Neuronal stem cell (in vitro differentiated cells): ENCODE results near the gene AP3M1.

ENCODE experiments used
- DNase-seq: peaks from one replicate; pipeline ENCODE4 v3.0.0-alpha.2; 2013; ENCODE audit warnings: low spot score
- H2AFZ ChIP-seq: one replicate; pipeline ENCODE4 v1.6.1; 2013; ENCODE audit warnings: mild to moderate bottlenecking, low read length, inconsistent platforms
- H2AK5ac ChIP-seq: 2 replicates; pipeline ENCODE4 v1.6.1; 2013; ENCODE audit warnings: low read depth, mild to moderate bottlenecking, inconsistent platforms, low read length, moderate library complexity, mixed read lengths
- H2BK120ac ChIP-seq: 2 replicates; pipeline ENCODE4 v1.6.1; 2013; ENCODE audit warnings: low read depth, mild to moderate bottlenecking, inconsistent platforms, low read length, moderate library complexity, mixed read lengths
- H2BK12ac ChIP-seq: one replicate; pipeline ENCODE4 v1.6.1; 2013; ENCODE audit warnings: low read length, inconsistent platforms
- H2BK15ac ChIP-seq: 2 replicates; pipeline ENCODE4 v1.6.1; 2013; ENCODE audit warnings: mild to moderate bottlenecking, low read length, inconsistent platforms, mixed read lengths
- H2BK5ac ChIP-seq: one replicate; pipeline ENCODE4 v1.6.1; 2013; ENCODE audit warnings: inconsistent platforms, mild to moderate bottlenecking, low read length, moderate library complexity
- H3K14ac ChIP-seq: one replicate; pipeline ENCODE4 v1.6.1; 2013; ENCODE audit warnings: low read length, inconsistent platforms
- H3K18ac ChIP-seq: 2 replicates; pipeline ENCODE4 v1.6.1; 2013; ENCODE audit warnings: low read length, inconsistent platforms
- H3K23ac ChIP-seq: 2 replicates; pipeline ENCODE4 v1.6.1; 2013; ENCODE audit warnings: low read depth, mild to moderate bottlenecking, mixed read lengths, low read length, inconsistent platforms; ENCODE audit not compliant: poor library complexity
- H3K27ac ChIP-seq: replicated peaks from 3 replicates; pipeline ENCODE4 v1.5.1; 2013; ENCODE audit warnings: low read length, inconsistent platforms
- H3K27me3 ChIP-seq, 3 experiments: 2 replicates each; pipeline ENCODE4 v1.6.1; 2013; ENCODE audit warnings: low read length in 3 of 3, mild to moderate bottlenecking in 2 of 3, inconsistent platforms in 1 of 3, low read depth in 1 of 3, mixed read lengths in 1 of 3, moderate library complexity in 1 of 3; ENCODE audit not compliant: control insufficient read depth in 3 of 3, insufficient read depth in 3 of 3
- H3K36me3 ChIP-seq, 2 donors: replicated peaks in 1 of 2; 2 replicates each; pipeline ENCODE4 v1.6.1; 2013; ENCODE audit warnings: low read length in 2 of 2; ENCODE audit not compliant: control insufficient read depth in 2 of 2, insufficient read depth in 2 of 2
- H3K4ac ChIP-seq: 2 replicates; pipeline ENCODE4 v1.6.1; 2013; ENCODE audit warnings: inconsistent platforms, mild to moderate bottlenecking, low read length, moderate library complexity
- H3K4me1 ChIP-seq, 2 donors: 1 replicate in 1 of 2; 2 replicates in 1 of 2; pipeline ENCODE4 v1.6.1; 2013; ENCODE audit warnings: low read length in 2 of 2, low read depth in 1 of 2; ENCODE audit not compliant: control insufficient read depth in 2 of 2, insufficient read depth in 1 of 2
- H3K4me2 ChIP-seq: one replicate; pipeline ENCODE4 v1.6.1; 2013; ENCODE audit warnings: mild to moderate bottlenecking, low read length, inconsistent platforms; ENCODE audit not compliant: insufficient read depth, poor library complexity, severe bottlenecking
- H3K4me3 ChIP-seq, 2 donors: 2 replicates each; pipeline ENCODE4 v1.5.1; 2013; ENCODE audit warnings: low read length in 2 of 2, mild to moderate bottlenecking in 2 of 2, inconsistent platforms in 1 of 2, moderate library complexity in 1 of 2
- H3K79me1 ChIP-seq: one replicate; pipeline ENCODE4 v1.6.1; 2013; ENCODE audit warnings: low read depth, mild to moderate bottlenecking, inconsistent platforms, low read length, moderate library complexity
- H3K9ac ChIP-seq: one replicate; pipeline ENCODE4 v1.6.1; 2013; ENCODE audit warnings: mild to moderate bottlenecking, low read depth, low read length, inconsistent platforms; ENCODE audit not compliant: poor library complexity
- H3K9me3 ChIP-seq, 2 donors: replicated peaks in 1 of 2; 2 replicates each; pipeline versions ENCODE3 to v1.6.1; 2013; ENCODE audit warnings: low read length in 2 of 2, mild to moderate bottlenecking in 2 of 2, inconsistent platforms in 1 of 2, low read depth in 1 of 2, mixed read lengths in 1 of 2, moderate library complexity in 1 of 2; ENCODE audit not compliant: control insufficient read depth in 2 of 2, insufficient read depth in 1 of 2
- H4K8ac ChIP-seq: one replicate; pipeline ENCODE4 v1.6.1; 2013; ENCODE audit warnings: low read depth, mild to moderate bottlenecking, inconsistent platforms, low read length, moderate library complexity
- H4K91ac ChIP-seq: one replicate; pipeline ENCODE4 v1.6.1; 2013; ENCODE audit warnings: low read length, low read depth, mild to moderate bottlenecking, inconsistent platforms; ENCODE audit not compliant: poor library complexity
- WGBS, 2 donors: extraction: QIAGEN DNeasy Blood & Tissue Kit; methylation state at CpG; one replicate each; pipeline ENCODE4 v1.1.7; 2013; ENCODE audit warnings: missing lambda C conversion rate in 2 of 2, mixed read lengths in 1 of 2; ENCODE audit not compliant: insufficient read length in 2 of 2, insufficient replicate concordance in 1 of 2; ENCODE audit errors: extremely low coverage in 2 of 2; 5-methylcytosine and 5-hydroxymethylcytosine counted together

Gene AP3M1

DNA sequence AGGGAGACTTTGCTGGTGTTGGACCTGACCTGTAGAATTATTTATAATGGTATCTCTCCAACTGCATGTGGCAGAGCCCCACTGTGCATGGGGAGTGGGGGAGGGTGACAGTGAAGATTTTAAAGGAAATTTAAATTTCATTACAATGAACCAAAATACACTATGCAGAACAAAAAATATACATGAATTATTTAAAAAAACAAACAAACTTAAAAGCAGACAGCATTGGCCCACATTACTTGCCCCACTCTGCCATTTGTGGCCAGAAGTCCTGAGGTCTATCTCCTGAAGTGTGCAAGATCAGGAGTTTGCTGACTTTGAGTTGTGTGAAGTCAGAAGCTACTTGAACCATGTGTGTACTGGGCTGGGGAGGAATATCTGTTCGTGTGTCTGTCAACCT, 40.5 kb downstream of the AP3M1 start:
- no peak overlapping the region for H3K18ac ChIP-seq
- H3K23ac ChIP-seq, result no peak overlapping the region
- H4K91ac ChIP-seq, result no peak overlapping the region
- no peak overlapping the region for H2AK5ac ChIP-seq
- H3K36me3 ChIP-seq, result peaks cover 70 to 98% of the 10 kb centered on the region in 2 donors
- peaks cover 4% of the 10 kb centered on the region for H3K79me1 ChIP-seq
- no peak overlapping the region for H3K4ac ChIP-seq
- no peak overlapping the region for H3K4me2 ChIP-seq
- no peak overlapping the region for H3K14ac ChIP-seq
- no peak overlapping the region for H2BK120ac ChIP-seq
- H3K9me3 ChIP-seq, result no peaks in the 10 kb centered on the region
- no peak overlapping the region for H3K4me3 ChIP-seq
- no peak overlapping the region for H3K27ac ChIP-seq
- H3K27me3 ChIP-seq, result no peaks in the 10 kb centered on the region
- H4K8ac ChIP-seq, result no peak overlapping the region
- no peak for DNase-seq
- H2BK12ac ChIP-seq, result no peak overlapping the region
- no peak overlapping the region for H2BK5ac ChIP-seq
- no CpG with 5 or more reads among the region's 1 CpG for WGBS, 2 donors
- no peaks in the 10 kb centered on the region for H3K4me1 ChIP-seq
- H3K9ac ChIP-seq, result no peak overlapping the region
- H2BK15ac ChIP-seq, result no peak overlapping the region
- H2AFZ ChIP-seq, result no peak overlapping the region

DNA sequence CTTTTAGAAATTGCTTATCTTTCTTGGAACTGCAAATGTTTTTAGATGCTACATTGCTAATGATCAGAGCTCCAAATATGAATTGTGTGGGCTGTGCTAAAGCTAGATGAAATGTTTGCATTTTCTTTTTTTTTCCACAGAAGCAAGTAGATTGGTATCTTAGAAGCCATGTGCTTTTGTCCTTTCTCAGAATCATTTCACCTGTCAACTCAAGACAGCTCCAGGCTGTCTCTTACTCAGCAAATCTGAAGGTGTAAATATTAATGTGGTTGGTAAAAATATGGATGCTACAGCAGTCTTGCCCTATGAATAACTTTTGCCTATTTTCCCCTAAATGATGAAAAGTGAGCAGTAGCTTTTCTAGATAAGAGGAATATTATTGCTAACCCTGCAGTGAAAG, 41.2 kb downstream of the AP3M1 start:
- Histone ChIP-seq H2BK12ac (no peak overlapping the region), H4K8ac (no peak overlapping the region), H3K27me3 (no peaks in the 10 kb centered on the region), H3K79me1 (peaks cover 4% of the 10 kb centered on the region), H3K23ac (no peak overlapping the region), H3K4ac (no peak overlapping the region), H2BK120ac (no peak overlapping the region), H3K9ac (no peak overlapping the region), H4K91ac (no peak overlapping the region), H3K9me3 (no peaks in the 10 kb centered on the region), H3K4me3 (no peak overlapping the region), H3K4me2 (no peak overlapping the region), H3K14ac (no peak overlapping the region), H3K27ac (no peak overlapping the region), H3K4me1 (no peaks in the 10 kb centered on the region), H2AFZ (no peak overlapping the region), H2AK5ac (no peak overlapping the region), H3K18ac (no peak overlapping the region), H3K36me3 (peaks cover 70 to 98% of the 10 kb centered on the region in 2 donors), H2BK5ac (no peak overlapping the region), H2BK15ac (no peak overlapping the region)
- DNase-seq, result no peak

DNA sequence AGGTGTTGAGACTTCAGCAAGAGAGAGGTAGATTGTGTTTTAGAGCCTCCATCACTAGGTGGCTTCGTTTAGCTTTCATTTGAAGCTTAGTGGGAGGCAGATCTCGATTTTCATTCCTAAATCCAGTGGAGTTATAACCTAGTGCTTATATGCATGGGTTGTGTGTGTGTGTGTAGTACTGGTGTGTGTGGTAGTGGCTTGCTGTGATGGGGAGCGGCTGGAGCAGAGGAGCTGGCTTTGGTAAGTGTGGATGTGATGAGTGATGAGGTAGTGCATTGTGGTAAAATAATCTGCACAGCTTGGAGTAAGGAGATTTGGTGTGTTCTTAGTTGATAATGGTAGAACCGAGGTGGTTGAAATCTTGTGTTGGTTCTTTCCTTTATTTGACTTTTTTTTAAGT, 43.2 kb downstream of the AP3M1 start:
- H3K14ac ChIP-seq, result no peak overlapping the region
- no peak overlapping the region for H2BK5ac ChIP-seq
- no peak overlapping the region for H3K4ac ChIP-seq
- DNase-seq, result no peak
- no peak overlapping the region for H3K18ac ChIP-seq
- WGBS, 2 donors, result no CpG with 5 or more reads among the region's 4 CpGs
- no peaks in the 10 kb centered on the region for H3K27me3 ChIP-seq
- H3K9ac ChIP-seq, result no peak overlapping the region
- H2AK5ac ChIP-seq, result no peak overlapping the region
- no peak overlapping the region for H2BK15ac ChIP-seq
- H4K8ac ChIP-seq, result no peak overlapping the region
- H3K27ac ChIP-seq, result no peak overlapping the region
- H2BK120ac ChIP-seq, result no peak overlapping the region
- H2AFZ ChIP-seq, result no peak overlapping the region
- H3K4me1 ChIP-seq, result no peaks in the 10 kb centered on the region
- H3K4me2 ChIP-seq, result no peak overlapping the region
- no peaks in the 10 kb centered on the region for H3K9me3 ChIP-seq
- no peak overlapping the region for H2BK12ac ChIP-seq
- H3K79me1 ChIP-seq, result no peaks in the 10 kb centered on the region
- no peak overlapping the region for H3K4me3 ChIP-seq
- H3K36me3 ChIP-seq, result peaks cover 61 to 98% of the 10 kb centered on the region in 2 donors
- H3K23ac ChIP-seq, result no peak overlapping the region
- no peak overlapping the region for H4K91ac ChIP-seq

GRCh38 chr10:74104996-74105395, 45.6 kb downstream of the AP3M1 start:
- no peak overlapping the region for H3K18ac ChIP-seq
- H2BK5ac ChIP-seq, result no peak overlapping the region
- H4K8ac ChIP-seq, result no peak overlapping the region
- no peak overlapping the region for H3K14ac ChIP-seq
- no peak overlapping the region for H4K91ac ChIP-seq
- H3K9me3 ChIP-seq, result no peaks in the 10 kb centered on the region
- H3K27ac ChIP-seq, result no peak overlapping the region
- no peak overlapping the region for H2BK15ac ChIP-seq
- peaks cover 50 to 96% of the 10 kb centered on the region in 2 donors for H3K36me3 ChIP-seq
- no peak overlapping the region for H2BK12ac ChIP-seq
- H2BK120ac ChIP-seq, result no peak overlapping the region
- no peak overlapping the region for H2AK5ac ChIP-seq
- H3K23ac ChIP-seq, result no peak overlapping the region
- no peak overlapping the region for H3K9ac ChIP-seq
- no peak overlapping the region for H2AFZ ChIP-seq
- no peaks in the 10 kb centered on the region for H3K4me1 ChIP-seq
- no peak overlapping the region for H3K4me2 ChIP-seq
- H3K27me3 ChIP-seq, result no peaks in the 10 kb centered on the region
- no peak overlapping the region for H3K4ac ChIP-seq
- no CpG with 5 or more reads among the region's 8 CpGs for WGBS, 2 donors
- no peak overlapping the region for H3K4me3 ChIP-seq
- no peaks in the 10 kb centered on the region for H3K79me1 ChIP-seq
- no peak for DNase-seq
